PFSK-1 (cell line): Measurements from ENCODE around the gene PCIF1.

Experiments used
- FOXP2 ChIP-seq: optimal IDR thresholded peaks from 2 replicates; pipeline ENCODE3; 2011; ENCODE audit warnings: borderline replicate concordance, control low read depth, inconsistent platforms; ENCODE audit not compliant: insufficient read depth; ENCODE audit errors: extremely low read length, extremely low read depth
- POLR2AphosphoS5 ChIP-seq: IDR thresholded peaks from 2 replicates; pipeline ENCODE4 v1.6.1; 2012; ENCODE audit warnings: low read depth, mild to moderate bottlenecking, control low read depth, low read length, moderate library complexity
- REST ChIP-seq, 2 experiments: IDR thresholded peaks; 2 replicates each; pipeline versions ENCODE4 v1.6.1 to v1.8.0; 2011 to 2012; ENCODE audit warnings: low read depth in 2 of 2, low read length in 2 of 2, control low read depth in 1 of 2, inconsistent platforms in 1 of 2, mild to moderate bottlenecking in 1 of 2, moderate library complexity in 1 of 2; ENCODE audit not compliant: insufficient read depth in 1 of 2
- TAF1 ChIP-seq: IDR thresholded peaks from 2 replicates; pipeline ENCODE4 v1.6.1; 2012; ENCODE audit warnings: low read length, control low read depth, borderline replicate concordance; ENCODE audit not compliant: insufficient read depth

GRCh38 chr20:45959956-45960630 is 25.6 kb downstream of the PCIF1 start:
- TF ChIP-seq REST (IDR thresholded peaks at IDR 0.05; ENCODE audit: insufficient read depth in 1 of 2, low read depth in 2 of 2, low read length in 2 of 2) (no peak), POLR2AphosphoS5 (no peak), TAF1 (no peak), FOXP2 (no peak)
